Ovary (tissue), 9 donors: ENCODE measurements around the gene TNFRSF13B. TPM values are rescaled to one million over a fixed set of nuclear protein-coding genes. Genes with fewer than 3 reads are reported as not detected.

Experiments used
- DNase-seq, 5 donors: peaks; one replicate each; pipeline ENCODE4 v3.0.0-alpha.2; 2019 to 2020
- H3K27ac ChIP-seq, 2 donors: fragments of 200-600 bp; one replicate each; pipeline versions ENCODE4 v1.5.1 to v1.8.0; 2019 to 2022
- H3K27me3 ChIP-seq: fragments of 200-600 bp; one replicate; pipeline ENCODE4 v1.8.0; 2022
- H3K36me3 ChIP-seq: fragments of 200-600 bp; sonication (generic); one replicate; pipeline ENCODE4 v1.5.1; 2019
- H3K4me1 ChIP-seq: one replicate; pipeline ENCODE4 v1.8.1; 2013; ENCODE audit warnings: mild to moderate bottlenecking, moderate library complexity; ENCODE audit not compliant: insufficient read depth
- H3K4me3 ChIP-seq: fragments of 200-600 bp; sonication (generic); one replicate; pipeline ENCODE4 v1.5.1; 2017
- H3K9me3 ChIP-seq, 2 donors: fragments of 200-600 bp in 1 of 2; sonication (generic) in 1 of 2; one replicate each; pipeline versions ENCODE4 v1.5.1 to v1.8.1; 2013 to 2019; ENCODE audit warnings: mild to moderate bottlenecking in 1 of 2, moderate library complexity in 1 of 2
- CTCF ChIP-seq, 3 donors: fragments of 450-650 bp in 2 of 3; fragments of 200-600 bp in 1 of 3; IDR thresholded peaks; one replicate each; pipeline versions ENCODE4 v1.5.1 to v1.8.0; 2016 to 2022; ENCODE audit warnings: antibody characterized with exemption in 3 of 3, mild to moderate bottlenecking in 1 of 3
- EP300 ChIP-seq: sonication (generic); formaldehyde crosslinking; IDR thresholded peaks from one replicate; pipeline ENCODE4 v1.6.1; 2017; ENCODE audit warnings: antibody characterized with exemption
- POLR2A ChIP-seq: fragments of 450-650 bp; IDR thresholded peaks from one replicate; pipeline ENCODE4 v1.6.1; 2017; ENCODE audit warnings: antibody characterized with exemption, mild to moderate bottlenecking, moderate library complexity
- WGBS, 3 donors: extraction: QIAGEN DNeasy Blood & Tissue Kit in 1 of 3; methylation state at CpG; one replicate each; pipeline versions ENCODE4 v1.1.5 to v1.1.7; 2013 to 2017; 5-methylcytosine and 5-hydroxymethylcytosine counted together
- intact Hi-C, 4 donors: fragments of 100-400 bp; cut with DNase I; formaldehyde crosslinking; loops; one replicate each; pipeline versions ENCODE4 v1.11.0 to v1.15.1; 2022 to 2023
- polyA plus RNA-seq, 2 donors: library from polyadenylated mRNA; stranded (reverse); fragments of 200-250 nt in 1 of 2; fragments of 350-450 nt in 1 of 2; fragmentation: Illumina TruSeq in 1 of 2; extraction: RNeasy Lipid Tissue Mini Kit (QIAGEN cat#74804) in 1 of 2; gene quantifications; one replicate each; pipeline ENCODE4 v1.2.3, GENCODE V29; 2013 to 2014
- total RNA-seq, 7 donors: library from RNA; depleted of rRNA in 2 of 7; stranded (reverse); fragments of >200 nt in 2 of 7; fragmentation: NEBNext Ultra II Directional in 3 of 7; extraction: Animal tissue kit (Norgen Biotek cat#: 25700) in 3 of 7; gene quantifications; one replicate each; pipeline versions ENCODE4 v1.1.0 to v1.2.4, GENCODE V29; 2016 to 2023
- donor health status: DM: no; HTN: no; CAD: no; lungs with moderate emphysema.
- donor health status: DM: no; HTN: no; CAD: no.
- donor health status: Bipolar disorder and iron deficiency.
- donor health status: DM: yes; HTN: yes; CAD: no.
- donor health status: DM: no; HTN: no; CAD: no.
- donor health status: DM: yes; HTN: yes; CAD: no.

The TNFRSF13B gene
- total and polyA plus RNA-seq, 9 donors = 0.53 TPM; not detected in 8

- H3K4me3 ChIP-seq = no peak overlapping the region
Observed at GRCh38 chr17:16976725-16977550, 5.0 kb upstream of the TNFRSF13B start.

GRCh38 chr17:16975744-16976625 is 4.1 kb upstream of the TNFRSF13B start:
- DNase-seq = no peak
- 81 to 85% (median 82%) methylated on average over 10 of the region's 10 CpGs for WGBS, 3 donors
- Histone ChIP-seq H3K27ac (no peak overlapping the region), H3K9me3 (no peaks in the 10 kb centered on the region), H3K4me1 (no peaks in the 10 kb centered on the region), H3K36me3 (no peaks in the 10 kb centered on the region), H3K27me3 (no peaks in the 10 kb centered on the region), H3K4me3 (no peak overlapping the region)
- intact Hi-C loops = no loop called here
- TF ChIP-seq POLR2A (no peak), EP300 (no peak), CTCF (IDR thresholded peaks at IDR 0.05) (no peak)

More at GRCh38 chr17:16976725-16977550, 5.0 kb upstream of the TNFRSF13B start:
- no peaks in the 10 kb centered on the region for H3K27me3 ChIP-seq
- WGBS, 3 donors = 90 to 91% (median 90%) methylated on average over 9 of the region's 9 CpGs
- TF ChIP-seq EP300 (no peak), CTCF (IDR thresholded peaks at IDR 0.05) (no peak), POLR2A (no peak)
- no peaks in the 10 kb centered on the region for H3K9me3 ChIP-seq
- intact Hi-C loops = no loop called here
- no peaks in the 10 kb centered on the region for H3K4me1 ChIP-seq
- H3K27ac ChIP-seq = no peak overlapping the region
- DNase-seq = no peak
- no peaks in the 10 kb centered on the region for H3K36me3 ChIP-seq

GRCh38 chr17:16975277-16975651 is 3.3 kb upstream of the TNFRSF13B start:
- H3K36me3 ChIP-seq = no peaks in the 10 kb centered on the region
- DNase-seq = no peak
- H3K4me1 ChIP-seq = no peaks in the 10 kb centered on the region
- 76 to 82% (median 79%) methylated on average over 2 of the region's 2 CpGs for WGBS, 3 donors
- intact Hi-C loops = no loop called here
- no peak overlapping the region for H3K27ac ChIP-seq
- H3K4me3 ChIP-seq = no peak overlapping the region
- H3K9me3 ChIP-seq = no peaks in the 10 kb centered on the region
- no peak for TF ChIP-seq CTCF (IDR thresholded peaks at IDR 0.05)
- TF ChIP-seq POLR2A = no peak
- TF ChIP-seq EP300 = no peak
- no peaks in the 10 kb centered on the region for H3K27me3 ChIP-seq

- Histone ChIP-seq H3K4me3 (no peak overlapping the region), H3K9me3 (no peaks in the 10 kb centered on the region), H3K4me1 (no peaks in the 10 kb centered on the region), H3K27ac (no peak overlapping the region), H3K27me3 (no peaks in the 10 kb centered on the region), H3K36me3 (no peaks in the 10 kb centered on the region)
- intact Hi-C loops = no loop called here
- 82 to 86% (median 85%) methylated on average over 6 of the region's 6 CpGs for WGBS, 3 donors
- no peak for DNase-seq
- TF ChIP-seq CTCF (IDR thresholded peaks at IDR 0.05) (no peak), EP300 (no peak), POLR2A (no peak)
Observed at GRCh38 chr17:16974569-16975276, 2.8 kb upstream of the TNFRSF13B start.
